Calu3 (cell line): ENCODE measurements around the gene GTF3C4. TPM values are rescaled to one million over a fixed set of nuclear protein-coding genes. Genes with fewer than 3 reads are reported as not detected.

Source experiments
- BruUV-seq: library from RNA; stranded (reverse); fragments of 400-500 nt; replicated peaks from 2 replicates; lab custom pipeline; 2021; lab: Mats Ljungman, UMichigan
- CTCF ChIA-PET: fragments of 300-600 bp; sonication (Branson Sonifier 250); formaldehyde crosslinking; loops from one replicate; lab custom pipeline; 2022; ENCODE audit warnings: antibody characterized with exemption; lab: Charles Lee
- DNase-seq: peaks from one replicate; pipeline ENCODE4 v3.0.0; 2022
- H3K27ac Mint-ChIP-seq: one replicate; pipeline ENCODE4 v1.8.0; 2022; ENCODE audit warnings: mixed read lengths; ENCODE audit not compliant: unreplicated experiment
- H3K27me3 Mint-ChIP-seq: one replicate; pipeline ENCODE4 v1.8.0; 2022; ENCODE audit warnings: mixed read lengths; ENCODE audit not compliant: unreplicated experiment
- H3K36me3 Mint-ChIP-seq: one replicate; pipeline ENCODE4 v1.8.0; 2022; ENCODE audit warnings: mild to moderate bottlenecking, moderate library complexity, mixed read lengths; ENCODE audit not compliant: insufficient read depth, unreplicated experiment
- H3K4me1 Mint-ChIP-seq: one replicate; pipeline ENCODE4 v1.8.0; 2022; ENCODE audit warnings: mild to moderate bottlenecking, low read depth, mixed read lengths; ENCODE audit not compliant: unreplicated experiment
- H3K4me3 Mint-ChIP-seq: one replicate; pipeline ENCODE4 v1.8.0; 2022; ENCODE audit warnings: mild to moderate bottlenecking, low read depth, moderate library complexity, mixed read lengths; ENCODE audit not compliant: unreplicated experiment
- H3K9me3 Mint-ChIP-seq: one replicate; pipeline ENCODE4 v1.8.0; 2022; ENCODE audit warnings: low read depth, mixed read lengths; ENCODE audit not compliant: unreplicated experiment
- CTCF ChIP-seq: fragments of 200-600 bp; IDR thresholded peaks from one replicate; pipeline ENCODE4 v1.8.0; 2022; ENCODE audit warnings: antibody characterized with exemption; ENCODE audit not compliant: unreplicated experiment
- intact Hi-C: fragments of 100-400 bp; cut with micrococcal nuclease; formaldehyde crosslinking; loops from one replicate; pipeline ENCODE4 v1.10.0; 2022; ENCODE audit not compliant: unreplicated experiment
- total RNA-seq: library from RNA; stranded (reverse); gene quantifications from 2 replicates; pipeline ENCODE4 v1.2.3, GENCODE V29; 2022

GTF3C4 gene
- total RNA-seq, 1 experiment from 2014 or later: 16.1 TPM

- intact Hi-C loops: no loop called here
- Mint-ChIP-seq H3K27me3 (no peaks in the 10 kb centered on the region), H3K36me3 (no peaks in the 10 kb centered on the region), H3K27ac (no peak overlapping the region), H3K4me3 (no peak overlapping the region), H3K9me3 (peaks cover 6% of the 10 kb centered on the region), H3K4me1 (peaks cover 6% of the 10 kb centered on the region)
- no peak for DNase-seq
- CTCF ChIA-PET: no interaction called here
- TF ChIP-seq CTCF: no peak
- BruUV-seq: no TSS peak
These were observed 29.7 kb downstream of the GTF3C4 start for GRCh38 chr9:132699956-132700355.

GRCh38 chr9:132702254-132702653, 32.0 kb downstream of the GTF3C4 start:
- H3K27me3 Mint-ChIP-seq: peaks cover 12% of the 10 kb centered on the region
- no peak for DNase-seq
- H3K4me1 Mint-ChIP-seq: peaks cover 6% of the 10 kb centered on the region
- H3K9me3 Mint-ChIP-seq: peaks cover 3% of the 10 kb centered on the region
- no peak overlapping the region for H3K27ac Mint-ChIP-seq
- CTCF ChIA-PET: no interaction called here
- no TSS peak for BruUV-seq
- no peak for TF ChIP-seq CTCF
- no peak overlapping the region for H3K4me3 Mint-ChIP-seq
- intact Hi-C loops: no loop called here
- no peaks in the 10 kb centered on the region for H3K36me3 Mint-ChIP-seq

GRCh38 chr9:132703336-132703735, 33.1 kb downstream of the GTF3C4 start:
- peaks cover 13% of the 10 kb centered on the region for H3K27me3 Mint-ChIP-seq
- DNase-seq: no peak

GRCh38 chr9:132708239-132708638, 38.0 kb downstream of the GTF3C4 start:
- Mint-ChIP-seq H3K36me3 (no peaks in the 10 kb centered on the region), H3K4me3 (no peak overlapping the region), H3K27ac (no peak overlapping the region), H3K9me3 (no peaks in the 10 kb centered on the region), H3K4me1 (peaks cover 3% of the 10 kb centered on the region), H3K27me3 (peaks cover 39% of the 10 kb centered on the region)
- no peak for DNase-seq
- no TSS peak for BruUV-seq
- intact Hi-C loops: no loop called here
- TF ChIP-seq CTCF: no peak
- CTCF ChIA-PET: no interaction called here

More at GRCh38 chr9:132703336-132703735, 33.1 kb downstream of the GTF3C4 start:
- Mint-ChIP-seq H3K36me3 (no peaks in the 10 kb centered on the region), H3K27ac (no peak overlapping the region), H3K4me1 (peaks cover 6% of the 10 kb centered on the region), H3K9me3 (peaks cover 3% of the 10 kb centered on the region), H3K4me3 (no peak overlapping the region)
- no TSS peak for BruUV-seq
- TF ChIP-seq CTCF: no peak
- CTCF ChIA-PET: no interaction called here
- intact Hi-C loops: no loop called here
